GM13977 (cell line): ENCODE data around the gene ACVR2A.

ENCODE experiments used
- DNase-seq: peaks from one replicate; pipeline ENCODE4 v3.0.0; 2012; ENCODE audit warnings: low spot score
- CTCF ChIP-seq: IDR thresholded peaks from 2 replicates; pipeline ENCODE4 v1.5.1; 2012; ENCODE audit warnings: mild to moderate bottlenecking, control low read depth; ENCODE audit not compliant: insufficient read depth; ENCODE audit errors: extremely low read depth, missing control alignments
- in situ Hi-C: fragments of 300-500 bp; cut with MboI; formaldehyde crosslinking; loops from one replicate; pipeline ENCODE4 v1.12.0; 2022; ENCODE audit warnings: low sequenced_read_pairs, low pct_unique_long_range_greater_than_20kb, mixed read lengths, inconsistent platforms; ENCODE audit not compliant: unreplicated experiment

ACVR2A gene

GRCh38 chr2:147824620-147825019, 20.2 kb upstream of the ACVR2A start:
- TF ChIP-seq CTCF = no peak
- in situ Hi-C loops = no loop called here
- no peak for DNase-seq

DNA sequence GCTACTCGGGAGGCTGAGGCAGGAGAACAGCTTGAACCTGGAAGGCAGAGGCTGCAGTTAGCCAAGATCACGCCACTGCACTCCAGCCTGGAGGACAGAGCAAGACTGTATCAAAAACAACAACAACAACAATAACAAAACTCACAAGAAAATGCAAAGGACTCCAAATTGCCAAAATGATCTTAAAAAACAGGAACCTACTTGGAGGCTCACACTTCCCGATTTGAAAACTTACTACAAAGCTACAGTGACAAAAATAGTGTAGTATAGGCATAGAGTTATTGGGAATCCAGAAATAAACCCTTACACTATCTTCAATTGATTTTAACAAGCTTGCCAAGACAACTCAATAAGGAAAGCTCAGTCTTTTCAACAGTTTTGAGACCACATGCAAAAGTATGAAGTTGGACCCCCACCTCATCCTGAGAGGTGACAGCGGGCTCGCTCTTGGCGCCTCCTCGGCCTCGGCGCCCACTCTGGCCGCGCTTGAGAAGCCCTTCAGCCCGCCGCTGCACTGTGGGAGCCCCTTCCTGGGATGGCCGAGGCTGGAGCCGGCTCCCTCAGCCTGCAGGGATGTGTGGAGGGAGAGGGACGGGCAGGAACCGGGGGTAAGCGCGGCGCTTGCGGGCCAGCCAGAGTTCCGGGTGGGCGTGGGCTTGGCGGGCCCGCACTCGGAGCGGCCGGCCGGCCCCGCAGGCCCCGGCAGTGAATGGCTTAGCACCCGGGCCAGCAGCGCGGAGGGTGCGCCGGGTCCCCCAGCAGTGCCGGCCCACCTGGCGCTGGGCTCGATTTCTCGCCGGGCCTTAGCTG, 18.3 kb upstream of the ACVR2A start:
- TF ChIP-seq CTCF = no peak
- in situ Hi-C loops = no loop called here
- DNase-seq = no peak

DNA sequence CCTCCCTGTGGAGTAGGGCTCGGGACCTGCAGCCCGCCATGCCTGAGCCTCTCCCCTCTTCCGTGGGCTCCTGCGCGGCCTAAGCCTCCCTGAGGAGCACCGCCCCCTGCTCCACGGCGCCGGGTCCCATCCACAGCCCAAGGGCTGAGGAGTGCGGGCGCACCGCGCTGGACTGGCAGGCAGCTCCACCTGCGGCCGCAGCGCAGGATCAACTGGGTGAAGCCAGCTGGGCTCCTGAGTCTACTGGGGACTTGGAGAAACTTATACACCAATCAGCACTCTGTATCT, 17.8 kb upstream of the ACVR2A start:
- no peak for DNase-seq
- TF ChIP-seq CTCF = no peak
- in situ Hi-C loops = no loop called here

- in situ Hi-C loops = no loop called here
- no peak for TF ChIP-seq CTCF
- DNase-seq = no peak
Observed at GRCh38 chr2:147829106-147829505, 15.7 kb upstream of the ACVR2A start.

DNA sequence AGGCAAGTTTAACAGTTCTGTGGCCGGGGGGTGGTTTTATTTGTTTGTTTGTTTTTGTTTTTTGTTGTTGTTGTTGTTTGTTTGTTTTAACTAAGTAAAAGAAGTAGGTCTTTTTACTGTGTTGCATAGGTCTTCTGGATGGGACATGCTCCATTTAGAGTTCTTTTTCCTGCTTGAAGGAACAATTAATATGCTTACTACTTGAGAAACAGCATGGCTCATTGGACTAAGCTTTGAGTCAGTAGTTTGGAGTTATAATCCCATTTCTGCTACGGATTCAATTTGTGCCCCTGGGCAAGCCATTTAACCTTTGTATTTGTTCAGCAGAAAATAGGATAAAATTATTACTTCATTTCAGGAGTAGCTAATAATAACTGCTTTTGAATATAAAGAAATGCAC, 8.7 kb upstream of the ACVR2A start:
- TF ChIP-seq CTCF = no peak
- no peak for DNase-seq
- in situ Hi-C loops = no loop called here

DNA sequence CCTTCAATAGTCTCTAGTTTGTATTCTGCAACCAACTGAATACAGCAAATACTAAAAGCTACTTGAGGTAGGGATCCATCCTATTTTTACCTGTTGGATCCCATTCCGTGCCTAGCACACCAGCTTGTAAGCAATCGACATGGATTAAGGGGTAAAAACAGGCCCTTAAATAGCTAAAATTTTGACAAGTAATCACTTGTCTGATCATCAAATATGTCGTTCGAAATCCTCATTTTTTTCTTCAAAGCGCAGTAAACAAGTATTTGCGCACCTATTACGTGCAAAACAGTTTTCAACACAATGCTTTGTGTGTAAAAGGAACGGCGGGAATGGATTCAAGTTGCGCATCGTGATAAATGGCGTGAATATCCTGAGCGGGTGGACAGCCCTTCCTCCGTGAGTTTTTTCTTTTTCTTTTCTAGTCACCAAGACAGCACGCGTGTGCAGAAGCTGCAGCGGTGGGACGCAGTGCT, 1.4 kb upstream of the ACVR2A start:
- DNase-seq = no peak
- no peak for TF ChIP-seq CTCF
- in situ Hi-C loops = no loop called here
